DOHH2 (cell line): Measurements from ENCODE around the gene LDLRAD4.

Experiments
- H3F3A ChIP-seq: fragments of 200-600 bp; sonication (generic), shearing (Covaris generic); 2 replicates; pipeline ENCODE4 v1.6.0; 2016; ENCODE audit warnings: antibody characterized with exemption, mild to moderate bottlenecking; ENCODE audit not compliant: control insufficient read depth, insufficient read depth
- H3K27ac ChIP-seq: fragments of 200-600 bp; sonication (generic); 2 replicates; pipeline ENCODE4 v1.5.1; 2014; ENCODE audit warnings: low read depth, mild to moderate bottlenecking, low read length, moderate library complexity
- H3K27me3 ChIP-seq: fragments of 200-600 bp; sonication (generic); 2 replicates; pipeline ENCODE4 v1.6.1; 2014; ENCODE audit warnings: mild to moderate bottlenecking, low read length, mixed read lengths; ENCODE audit not compliant: control insufficient read depth
- H3K36me3 ChIP-seq: fragments of 200-600 bp; sonication (generic); 2 replicates; pipeline ENCODE4 v1.6.1; 2014; ENCODE audit warnings: mild to moderate bottlenecking, low read length, moderate library complexity, mixed read lengths; ENCODE audit not compliant: control insufficient read depth
- H3K4me1 ChIP-seq: fragments of 200-600 bp; sonication (generic); 2 replicates; pipeline ENCODE4 v1.6.1; 2014; ENCODE audit warnings: mild to moderate bottlenecking, low read length, mixed read lengths; ENCODE audit not compliant: control insufficient read depth
- H3K4me2 ChIP-seq: fragments of 200-600 bp; sonication (generic); 2 replicates; pipeline ENCODE4 v1.6.0; 2014; ENCODE audit warnings: mild to moderate bottlenecking, low read length, moderate library complexity
- H3K4me3 ChIP-seq: fragments of 200-600 bp; sonication (generic); 2 replicates; pipeline ENCODE4 v1.5.1; 2014; ENCODE audit warnings: mild to moderate bottlenecking, low read length, mixed read lengths
- H3K79me2 ChIP-seq: fragments of 200-600 bp; sonication (generic); 2 replicates; pipeline ENCODE4 v1.6.1; 2014; ENCODE audit warnings: mild to moderate bottlenecking, low read length, mixed read lengths; ENCODE audit not compliant: control insufficient read depth
- H3K9me2 ChIP-seq: fragments of 200-600 bp; sonication (generic); replicated peaks from 2 replicates; pipeline ENCODE4 v1.6.1; 2014; ENCODE audit warnings: mild to moderate bottlenecking, low read length, mixed read lengths; ENCODE audit not compliant: control insufficient read depth
- H3K9me3 ChIP-seq: fragments of 200-600 bp; sonication (generic); 2 replicates; pipeline ENCODE4 v1.6.1; 2014; ENCODE audit warnings: antibody characterized with exemption, low read length, mixed read lengths; ENCODE audit not compliant: control insufficient read depth, insufficient read depth
- H4K20me1 ChIP-seq: fragments of 200-600 bp; sonication (generic); 2 replicates; pipeline ENCODE4 v1.6.0; 2014; ENCODE audit warnings: low read depth, mild to moderate bottlenecking, antibody characterized with exemption, low read length, moderate library complexity; ENCODE audit not compliant: control insufficient read depth, insufficient read depth
- CTCF ChIP-seq: fragments of 200-600 bp; sonication (generic); IDR thresholded peaks from one replicate; pipeline ENCODE4 v1.5.1; 2014; ENCODE audit warnings: antibody characterized with exemption, mild to moderate bottlenecking, low read depth, low read length; ENCODE audit not compliant: poor library complexity, severe bottlenecking
- EZH2phosphoT487 ChIP-seq: fragments of 200-600 bp; sonication (generic); IDR thresholded peaks from 2 replicates; pipeline ENCODE4 v1.6.1; 2017; ENCODE audit warnings: borderline replicate concordance, mild to moderate bottlenecking, antibody characterized with exemption, low read length, moderate library complexity, mixed read lengths

LDLRAD4 gene

GRCh38 chr18:13635046-13635445 is 416.5 kb downstream of the LDLRAD4 start:
- H4K20me1 ChIP-seq: no peaks in the 10 kb centered on the region
- peaks cover 18% of the 10 kb centered on the region for H3K79me2 ChIP-seq

DNA sequence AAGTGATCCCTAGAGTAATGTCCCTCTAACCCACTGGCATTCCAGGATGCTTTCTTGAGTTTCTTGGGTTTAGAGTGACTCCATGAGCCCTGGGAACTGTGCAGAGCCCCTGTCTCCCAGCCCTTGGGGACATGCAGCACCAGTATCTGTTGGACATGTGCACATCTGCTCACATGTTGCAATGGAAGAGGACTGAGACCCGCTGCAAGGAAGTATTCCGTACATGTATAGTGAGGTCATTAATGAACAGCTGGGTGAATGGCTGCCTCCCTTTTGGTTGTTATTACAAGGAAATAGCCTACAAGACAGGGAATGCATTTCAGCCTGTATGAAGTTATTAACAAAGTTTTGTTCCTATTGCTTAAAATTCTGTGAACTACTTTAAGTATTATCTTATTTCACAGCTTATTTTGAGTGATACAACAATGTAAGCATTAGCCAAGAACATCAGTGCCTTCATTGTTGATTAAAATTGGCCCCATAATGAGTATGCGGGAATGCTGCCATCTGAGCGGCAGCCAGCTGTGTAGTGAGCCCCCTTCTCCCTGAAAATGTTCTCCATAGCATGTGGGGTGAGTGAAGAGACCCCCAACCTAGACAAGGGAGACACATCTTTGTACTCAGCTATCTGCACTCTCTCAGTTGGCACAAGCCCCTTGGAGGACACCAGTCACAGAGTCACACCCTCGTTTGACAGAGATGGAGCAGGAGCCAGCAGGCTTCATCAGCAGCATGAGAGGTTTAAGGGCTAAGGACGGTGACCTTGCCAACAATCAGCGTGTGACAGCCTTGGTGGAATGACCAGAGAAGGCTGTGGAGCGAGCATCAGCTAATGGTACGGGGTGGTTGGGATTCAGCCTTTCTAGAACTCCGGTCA is 420.4 kb downstream of the LDLRAD4 start:
- H4K20me1 ChIP-seq: no peaks in the 10 kb centered on the region
- H3F3A ChIP-seq: no peaks in the 10 kb centered on the region
- no peaks in the 10 kb centered on the region for H3K79me2 ChIP-seq
- no peaks in the 10 kb centered on the region; the same call in 1 of the 2 replicates for H3K36me3 ChIP-seq
- H3K9me2 ChIP-seq: no peaks in the 10 kb centered on the region
- no peaks in the 10 kb centered on the region for H3K27me3 ChIP-seq
- H3K4me1 ChIP-seq: peaks cover 3% of the 10 kb centered on the region; the same call in 1 of the 2 replicates
- TF ChIP-seq EZH2phosphoT487: no peak
- no peak overlapping the region for H3K27ac ChIP-seq
- H3K4me3 ChIP-seq: no peak overlapping the region
- H3K4me2 ChIP-seq: no peak overlapping the region
- H3K9me3 ChIP-seq: no peaks in the 10 kb centered on the region

More at GRCh38 chr18:13635046-13635445, 416.5 kb downstream of the LDLRAD4 start:
- no peak overlapping the region for H3K27ac ChIP-seq
- TF ChIP-seq EZH2phosphoT487: no peak
- no peak for TF ChIP-seq CTCF
- H3K4me1 ChIP-seq: peaks cover 4% of the 10 kb centered on the region
- H3K27me3 ChIP-seq: no peaks in the 10 kb centered on the region
- H3K36me3 ChIP-seq: peaks cover 28% of the 10 kb centered on the region
- H3K9me2 ChIP-seq: no peaks in the 10 kb centered on the region
- H3F3A ChIP-seq: no peaks in the 10 kb centered on the region
- no peak overlapping the region for H3K4me3 ChIP-seq
- no peak overlapping the region for H3K4me2 ChIP-seq
- H3K9me3 ChIP-seq: peaks cover 12% of the 10 kb centered on the region; the same call in 1 of the 2 replicates

GRCh38 chr18:13640266-13640860 is 421.8 kb downstream of the LDLRAD4 start:
- no peaks in the 10 kb centered on the region for H3K9me2 ChIP-seq
- H3K79me2 ChIP-seq: no peaks in the 10 kb centered on the region
- H3F3A ChIP-seq: no peaks in the 10 kb centered on the region
- TF ChIP-seq EZH2phosphoT487 (no peak), CTCF (no peak)
- H3K27ac ChIP-seq: no peak overlapping the region
- H3K36me3 ChIP-seq: peaks cover 7% of the 10 kb centered on the region; the same call in 1 of the 2 replicates
- H3K4me3 ChIP-seq: no peak overlapping the region
- H4K20me1 ChIP-seq: no peaks in the 10 kb centered on the region
- no peaks in the 10 kb centered on the region for H3K4me1 ChIP-seq
- no peaks in the 10 kb centered on the region for H3K9me3 ChIP-seq
- no peaks in the 10 kb centered on the region for H3K27me3 ChIP-seq
- no peak overlapping the region for H3K4me2 ChIP-seq
